Activated CD8-positive, alpha-beta memory T cell treated with anti-CD3 and anti-CD28 coated beads for 1 hour (primary cell): ENCODE measurements around the gene CD101.

ENCODE experiments used
- DNase-seq, 2 donors: peaks; one replicate each; pipeline ENCODE4 v3.0.0-alpha.2; 2020; ENCODE audit warnings: low read depth in 1 of 2; ENCODE audit errors: extremely low read depth in 1 of 2

CD101 gene

GRCh38 chr1:116986421-116987255 is 14.9 kb upstream of the CD101 start:
- DNase-seq: no peak

- DNase-seq: peak; percentile 38 to 44
Measured at GRCh38 chr1:116987256-116987555, 14.4 kb upstream of the CD101 start.

DNA sequence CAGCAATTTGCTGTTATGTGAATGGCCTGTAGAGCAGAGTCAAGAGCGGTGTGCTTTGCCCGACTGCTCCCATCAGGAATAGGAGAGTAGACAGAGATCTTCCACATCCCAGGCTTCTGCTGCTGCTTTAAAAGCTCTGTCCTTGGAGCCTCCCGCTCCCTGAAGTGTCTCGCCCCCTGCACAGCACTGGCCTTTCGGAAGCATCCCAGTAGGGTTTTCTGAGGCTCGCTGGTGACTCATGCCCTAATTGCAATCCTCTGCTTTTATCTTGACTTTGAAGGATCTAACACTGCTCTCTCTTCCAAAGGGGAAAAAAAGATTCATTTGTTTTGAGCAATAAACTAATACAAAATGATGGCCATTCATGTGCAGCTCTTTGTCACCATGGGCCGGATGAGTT is 13.3 kb upstream of the CD101 start:
- DNase-seq: no peak

GRCh38 chr1:116988908-116989307 is 12.7 kb upstream of the CD101 start:
- DNase-seq: no peak

GRCh38 chr1:116989835-116990234 is 11.7 kb upstream of the CD101 start:
- no peak for DNase-seq

GRCh38 chr1:116990612-116991151 is 10.9 kb upstream of the CD101 start:
- DNase-seq: no peak

GRCh38 chr1:116991171-116991845 is 10.3 kb upstream of the CD101 start:
- DNase-seq: no peak

DNA sequence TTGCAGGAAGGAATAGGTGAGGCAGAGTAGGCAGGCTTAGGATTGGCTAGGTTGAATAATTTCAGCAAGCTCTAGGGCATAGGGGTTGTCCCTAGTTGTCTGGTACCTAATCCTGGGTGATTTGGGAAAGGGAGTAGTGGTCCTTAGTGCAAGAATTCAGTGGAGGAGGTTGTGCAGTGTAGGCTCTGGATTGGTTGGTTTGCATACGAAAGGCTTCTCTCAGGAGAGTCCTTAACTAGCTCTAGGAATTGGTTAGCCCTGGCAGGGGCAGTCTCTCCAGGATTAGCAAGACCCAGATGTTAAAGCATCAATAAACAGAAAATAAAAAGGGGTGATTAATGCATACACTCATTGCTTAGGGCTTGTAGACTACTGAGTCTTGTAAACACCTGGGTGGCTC is 9.6 kb upstream of the CD101 start:
- no peak for DNase-seq

DNA sequence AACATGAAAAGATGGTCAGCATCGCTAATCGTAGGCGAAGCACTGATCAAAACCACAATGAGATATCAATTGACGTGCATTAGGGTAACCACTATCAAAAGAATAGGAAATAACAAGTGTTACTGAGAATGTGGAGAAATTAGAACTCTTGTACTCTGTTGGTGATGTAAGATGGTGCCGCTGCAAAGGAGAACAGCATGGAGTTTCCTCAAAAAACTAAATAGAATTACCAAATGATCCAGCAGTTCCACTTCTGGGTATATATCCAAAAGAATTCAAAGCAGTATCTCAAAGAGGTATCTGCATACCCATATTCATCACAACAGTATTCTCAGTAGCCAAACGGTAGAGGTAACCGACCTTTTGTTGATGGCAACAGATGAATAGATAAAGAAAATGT is 8.3 kb upstream of the CD101 start:
- DNase-seq: no peak

DNA sequence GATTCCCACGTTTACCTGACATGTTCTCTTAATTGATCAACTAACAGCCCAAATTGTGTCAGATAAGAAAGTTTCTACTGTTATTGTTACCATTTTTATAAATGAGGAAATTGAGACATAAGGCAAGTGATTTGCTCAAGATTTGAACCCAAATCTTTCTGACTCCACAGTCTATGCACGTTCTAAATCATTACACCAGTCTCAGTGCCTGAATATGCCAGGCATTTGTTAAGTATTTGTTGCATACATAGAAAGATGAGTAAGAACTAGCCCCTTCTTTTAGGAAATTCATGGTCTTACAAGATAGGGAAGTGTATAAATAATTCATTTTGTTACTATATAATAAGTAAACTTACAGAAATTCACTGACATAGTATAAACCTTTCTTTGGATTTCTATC is 7.1 kb upstream of the CD101 start:
- no peak for DNase-seq

GRCh38 chr1:116997066-116997465 is 4.5 kb upstream of the CD101 start:
- DNase-seq: no peak

- DNase-seq: no peak
Measured at GRCh38 chr1:116997636-116998035, 3.9 kb upstream of the CD101 start.

DNA sequence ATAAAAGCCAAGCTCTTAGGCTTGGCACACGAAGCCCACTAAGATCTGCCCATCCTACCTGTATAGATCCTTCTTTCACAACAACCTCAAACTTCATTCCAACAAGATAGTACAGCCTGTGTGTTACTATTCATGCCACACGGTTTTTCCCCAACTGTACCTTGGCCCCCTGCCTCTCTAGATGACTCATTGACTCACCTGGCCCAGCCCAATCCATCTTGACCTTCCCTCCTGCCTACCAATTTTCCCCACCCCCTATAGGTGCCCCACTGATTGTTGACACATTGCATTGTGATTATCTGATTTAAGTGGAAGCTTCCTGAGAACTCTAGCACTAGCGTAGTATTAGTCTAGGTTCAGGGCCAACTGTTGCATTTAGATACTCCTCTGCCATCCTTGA is 2.0 kb upstream of the CD101 start:
- DNase-seq: no peak

DNA sequence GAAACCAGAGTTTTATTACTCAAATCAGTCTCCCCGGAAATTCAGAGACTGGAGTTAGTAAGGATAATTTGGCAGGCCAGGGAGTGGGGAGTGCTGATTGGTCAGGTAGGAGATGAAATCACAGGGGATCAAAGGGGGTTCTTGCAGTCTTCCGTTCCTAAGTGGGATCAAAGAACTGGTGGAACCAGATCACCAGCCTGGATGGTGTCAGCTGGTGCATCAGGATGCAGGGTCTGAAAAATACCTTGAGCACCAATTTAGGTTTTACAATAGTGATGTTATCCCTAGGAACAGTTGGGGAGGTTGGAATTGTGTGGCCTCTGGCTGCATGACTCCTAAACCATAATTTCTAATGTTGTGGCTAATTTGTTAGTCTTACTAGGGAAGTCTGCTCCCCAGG is 1.4 kb upstream of the CD101 start:
- no peak for DNase-seq

GRCh38 chr1:117003223-117003875 is 1.8 kb downstream of the CD101 start:
- DNase-seq: no peak

- no peak for DNase-seq
Measured at GRCh38 chr1:117007719-117008013, 6.1 kb downstream of the CD101 start.

- no peak for DNase-seq
Measured at GRCh38 chr1:117008656-117009055, 7.1 kb downstream of the CD101 start.

DNA sequence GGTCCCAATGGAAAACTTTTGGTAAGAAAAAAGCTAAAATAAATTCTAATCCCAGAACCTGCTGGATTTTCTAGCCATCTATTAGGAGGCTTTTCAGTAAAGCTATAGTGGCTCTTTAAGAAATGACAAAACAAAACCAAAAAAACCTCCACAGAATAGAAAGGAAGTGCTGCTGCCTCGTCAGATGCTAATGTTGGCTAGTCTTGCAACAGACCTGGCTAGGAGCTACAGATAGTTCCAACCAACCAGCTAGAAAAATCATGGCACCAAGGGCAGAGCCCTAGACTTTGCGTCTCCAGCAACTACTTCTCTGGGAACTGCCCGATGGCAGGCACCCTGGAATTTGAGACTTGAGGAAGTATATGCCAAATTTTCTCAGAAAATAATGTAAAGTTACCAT is 7.6 kb downstream of the CD101 start:
- DNase-seq: no peak

GRCh38 chr1:117010310-117010969 is 8.9 kb downstream of the CD101 start:
- no peak for DNase-seq

- DNase-seq: no peak
Measured at GRCh38 chr1:117011334-117011733, 9.8 kb downstream of the CD101 start.

DNA sequence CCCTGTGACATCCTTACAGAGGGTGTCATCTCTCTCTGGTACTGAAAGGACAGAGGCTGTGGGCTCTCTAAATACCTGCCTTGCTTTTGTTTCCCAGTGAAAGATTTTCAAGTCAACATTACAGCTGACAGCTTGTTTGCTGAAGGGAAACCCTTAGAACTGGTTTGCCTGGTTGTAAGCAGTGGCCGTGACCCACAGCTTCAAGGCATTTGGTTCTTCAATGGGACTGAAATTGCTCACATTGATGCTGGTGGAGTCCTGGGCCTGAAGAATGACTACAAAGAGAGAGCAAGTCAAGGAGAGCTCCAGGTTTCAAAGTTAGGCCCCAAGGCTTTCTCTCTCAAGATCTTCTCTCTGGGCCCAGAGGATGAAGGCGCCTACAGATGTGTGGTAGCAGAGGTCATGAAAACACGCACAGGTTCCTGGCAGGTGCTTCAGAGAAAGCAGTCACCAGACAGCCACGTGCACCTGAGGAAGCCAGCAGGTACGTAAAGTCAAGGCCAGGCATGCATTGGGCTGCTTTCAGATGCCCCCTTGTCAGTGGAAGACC is 11.8 kb downstream of the CD101 start:
- DNase-seq: no peak
